ENCODE data around the gene SLC15A5. TPM values are rescaled to one million over a fixed set of nuclear protein-coding genes. Genes with fewer than 3 reads are reported as not detected.

SLC15A5 gene
- total RNA-seq, 1 donor from 2014 or later = not detected

GRCh38 chr12:16198884-16199283, 78.6 kb downstream of the SLC15A5 start:
- TF ChIP-seq CTCF (IDR thresholded peaks at IDR 0.05) (no peak), POLR2A (IDR thresholded peaks at IDR 0.05) (no peak), POLR2AphosphoS5 (IDR thresholded peaks at IDR 0.05; ENCODE audit: insufficient read depth in 1 of 2, low read depth in 1 of 2) (no peak)
- Histone ChIP-seq H3K27ac (no peak overlapping the region), H3K4me3 (no peak overlapping the region)

DNA sequence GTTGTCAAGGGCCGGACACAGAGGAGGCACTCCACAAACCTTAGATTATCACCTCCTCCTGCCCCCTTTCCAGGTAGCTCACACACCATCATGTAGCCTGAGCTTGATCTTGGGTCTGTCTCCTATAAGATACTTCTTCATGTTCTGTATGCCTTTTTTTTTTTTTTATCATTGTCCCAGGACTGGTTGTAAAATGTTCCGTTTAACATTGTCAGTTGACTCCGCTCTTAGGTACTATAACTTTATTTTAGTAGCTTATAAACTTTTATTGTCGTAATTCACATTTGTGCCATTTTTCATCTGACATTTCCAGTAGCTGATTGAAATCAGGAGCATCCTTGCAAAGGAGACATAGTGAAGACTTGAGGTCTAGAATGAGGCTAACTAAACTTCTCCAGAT, 79.9 kb downstream of the SLC15A5 start:
- intact Hi-C loops (cut with DNase I) = no loop called here
- TF ChIP-seq CTCF (IDR thresholded peaks at IDR 0.05) (no peak), POLR2A (IDR thresholded peaks at IDR 0.05) (no peak), POLR2AphosphoS5 (IDR thresholded peaks at IDR 0.05; ENCODE audit: insufficient read depth in 1 of 2, low read depth in 1 of 2) (no peak)
- Histone ChIP-seq H3K4me3 (no peak overlapping the region), H3K27ac (no peak overlapping the region), H3K27me3 (no peaks in the 10 kb centered on the region), H3K36me3 (no peaks in the 10 kb centered on the region), H3K4me1 (no peaks in the 10 kb centered on the region), H3K9me3 (no peaks in the 10 kb centered on the region)
- DNase-seq (ENCODE audit: extremely low spot score in 2 of 2) = no peak

More at GRCh38 chr12:16198884-16199283, 78.6 kb downstream of the SLC15A5 start:
- no peak for DNase-seq (ENCODE audit: extremely low spot score in 2 of 2)
- H3K4me1 ChIP-seq = no peaks in the 10 kb centered on the region
- intact Hi-C loops (cut with DNase I) = no loop called here
- H3K9me3 ChIP-seq = no peaks in the 10 kb centered on the region
- H3K27me3 ChIP-seq = no peaks in the 10 kb centered on the region
- H3K36me3 ChIP-seq = no peaks in the 10 kb centered on the region

DNA sequence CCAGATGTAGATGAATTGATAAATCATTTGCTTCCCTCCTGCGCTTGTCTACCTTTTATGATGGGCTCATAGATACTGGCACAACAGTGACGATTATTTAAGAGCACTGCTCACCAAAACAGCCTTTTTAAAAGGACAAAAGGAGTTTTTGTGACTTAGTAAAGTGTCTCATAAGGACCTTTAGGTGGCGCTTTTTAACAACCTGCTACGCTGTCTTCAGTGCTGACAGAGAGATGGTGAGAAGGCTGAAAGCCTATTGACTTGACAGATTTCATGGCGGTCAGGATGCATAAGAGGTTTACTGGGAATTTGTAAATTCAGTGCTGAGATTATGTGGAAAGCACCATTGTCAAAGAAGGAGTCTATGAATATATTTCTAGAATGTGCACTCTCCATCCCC, 87.6 kb downstream of the SLC15A5 start:
- H3K36me3 ChIP-seq = no peaks in the 10 kb centered on the region
- no peaks in the 10 kb centered on the region for H3K4me1 ChIP-seq
- no peak for DNase-seq (ENCODE audit: extremely low spot score in 2 of 2)
- no peaks in the 10 kb centered on the region for H3K27me3 ChIP-seq
- no peak for TF ChIP-seq POLR2AphosphoS5 (IDR thresholded peaks at IDR 0.05; ENCODE audit: insufficient read depth in 1 of 2, low read depth in 1 of 2)
- TF ChIP-seq POLR2A (IDR thresholded peaks at IDR 0.05) = no peak
- no peak for TF ChIP-seq CTCF (IDR thresholded peaks at IDR 0.05)
- no peak overlapping the region for H3K27ac ChIP-seq
- no peaks in the 10 kb centered on the region for H3K9me3 ChIP-seq
- intact Hi-C loops (cut with DNase I) = no loop called here
- no peak overlapping the region for H3K4me3 ChIP-seq

DNA sequence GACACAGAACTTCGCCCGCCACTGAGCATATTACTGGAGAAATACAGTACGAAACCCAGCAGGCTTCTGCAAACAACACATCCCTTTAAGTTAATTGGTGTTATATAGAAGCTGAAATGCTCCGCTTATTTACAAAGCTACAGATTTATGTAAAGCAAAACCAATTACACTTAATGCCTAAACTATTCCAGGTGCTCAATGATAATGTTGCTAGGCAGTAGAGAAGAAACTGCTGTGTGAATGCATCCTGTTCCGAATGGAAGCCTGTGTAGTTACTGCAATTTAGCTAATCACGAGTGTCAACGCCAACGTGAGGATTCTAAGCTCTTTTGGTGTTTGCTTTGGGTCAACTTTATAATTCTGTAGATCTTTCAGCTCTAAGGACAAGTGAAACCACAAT, 89.8 kb downstream of the SLC15A5 start:
- Histone ChIP-seq H3K27ac (no peak overlapping the region), H3K9me3 (no peaks in the 10 kb centered on the region), H3K4me1 (no peaks in the 10 kb centered on the region), H3K4me3 (no peak overlapping the region), H3K36me3 (no peaks in the 10 kb centered on the region), H3K27me3 (no peaks in the 10 kb centered on the region)
- intact Hi-C loops (cut with DNase I) = no loop called here
- TF ChIP-seq CTCF (IDR thresholded peaks at IDR 0.05) (no peak), POLR2A (IDR thresholded peaks at IDR 0.05) (no peak), POLR2AphosphoS5 (IDR thresholded peaks at IDR 0.05; ENCODE audit: insufficient read depth in 1 of 2, low read depth in 1 of 2) (no peak)
- DNase-seq (ENCODE audit: extremely low spot score in 2 of 2) = no peak

DNA sequence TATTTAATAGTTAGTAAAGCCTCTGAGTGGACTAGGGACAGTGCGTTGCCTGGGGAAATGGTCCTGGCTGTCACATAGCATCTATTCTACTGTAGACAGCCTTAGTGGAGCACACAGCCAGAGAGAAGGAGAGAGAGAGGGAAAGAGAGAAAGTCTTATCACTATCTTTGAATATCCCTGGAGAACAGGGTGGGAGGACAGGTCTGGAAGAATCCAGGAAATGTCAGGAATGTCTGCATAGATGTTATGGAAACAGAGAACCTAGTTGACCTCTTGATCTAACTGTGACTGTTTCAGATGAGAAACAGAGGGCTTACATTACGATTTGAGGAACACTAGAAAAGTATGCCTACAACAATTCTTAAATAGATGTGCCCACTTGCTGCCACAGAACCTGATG, 92.8 kb downstream of the SLC15A5 start:
- Histone ChIP-seq H3K27me3 (no peaks in the 10 kb centered on the region), H3K36me3 (no peaks in the 10 kb centered on the region), H3K9me3 (no peaks in the 10 kb centered on the region), H3K27ac (no peak overlapping the region), H3K4me3 (no peak overlapping the region), H3K4me1 (no peaks in the 10 kb centered on the region)
- no peak for TF ChIP-seq POLR2A (IDR thresholded peaks at IDR 0.05)
- no peak for TF ChIP-seq CTCF (IDR thresholded peaks at IDR 0.05)
- TF ChIP-seq POLR2AphosphoS5 (IDR thresholded peaks at IDR 0.05; ENCODE audit: insufficient read depth in 1 of 2, low read depth in 1 of 2) = no peak
- DNase-seq (ENCODE audit: extremely low spot score in 2 of 2) = no peak
- intact Hi-C loops (cut with DNase I) = no loop called here

Measured in vagina (tissue), 2 donors.